ENCODE data around the gene PCDHGA10.
"Not testable (repeated sequence)": the region's sequence is repeated elsewhere in the genome, so short reads cannot be mapped to it uniquely, and the experiment has no call there.

The PCDHGA10 gene

GRCh38 chr5:141412854-141413539 is at the start of gene PCDHGA10:
PCDHGA10 (plus strand) TSS chr5:141412987; CDS start chr5:141413176, 189 bp downstream.
- DNase-seq: no peak

GRCh38 chr5:141363952-141364660 is 48.7 kb upstream of the PCDHGA10 start, which contains the start of gene PCDHGA5:
PCDHGA5 (plus strand) TSS chr5:141364162; CDS start chr5:141364331, 169 bp downstream.
- no peak for DNase-seq

DNA sequence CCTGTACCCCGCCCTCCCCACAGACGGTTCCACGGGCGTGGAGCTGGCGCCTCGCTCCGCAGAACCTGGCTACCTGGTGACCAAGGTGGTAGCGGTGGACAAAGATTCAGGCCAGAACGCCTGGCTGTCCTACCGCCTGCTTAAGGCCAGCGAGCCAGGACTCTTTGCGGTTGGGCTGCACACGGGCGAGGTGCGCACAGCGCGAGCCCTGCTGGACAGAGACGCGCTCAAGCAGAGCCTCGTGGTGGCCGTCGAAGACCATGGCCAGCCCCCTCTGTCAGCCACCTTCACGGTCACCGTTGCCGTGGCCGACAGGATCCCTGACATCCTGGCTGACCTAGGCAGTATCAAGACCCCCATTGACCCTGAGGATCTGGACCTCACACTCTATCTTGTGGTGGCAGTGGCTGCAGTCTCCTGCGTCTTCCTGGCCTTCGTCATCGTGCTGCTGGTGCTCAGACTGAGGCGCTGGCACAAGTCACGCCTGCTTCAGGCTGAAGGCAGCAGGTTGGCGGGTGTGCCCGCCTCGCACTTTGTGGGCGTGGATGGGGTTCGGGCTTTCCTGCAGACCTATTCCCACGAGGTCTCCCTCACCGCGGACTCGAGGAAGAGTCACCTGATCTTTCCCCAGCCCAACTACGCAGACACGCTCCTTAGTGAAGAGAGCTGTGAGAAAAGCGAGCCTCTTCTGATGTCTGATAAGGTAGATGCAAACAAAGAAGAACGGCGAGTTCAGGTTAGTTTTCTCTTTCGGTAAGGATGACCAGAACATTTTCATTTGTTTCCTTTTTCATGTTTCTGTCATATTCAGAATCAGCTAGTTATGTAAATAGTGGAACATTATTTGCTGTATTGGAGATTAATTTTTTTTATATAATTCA is 46.5 kb upstream of the PCDHGA10 start:
- DNase-seq: no peak

GRCh38 chr5:141369994-141370848 is 42.6 kb upstream of the PCDHGA10 start, which contains the start of gene PCDHGB3:
PCDHGB3 (plus strand) TSS chr5:141370242; CDS start chr5:141370395, 153 bp downstream.
- no peak for DNase-seq

GRCh38 chr5:141371572-141372475 is 41.0 kb upstream of the PCDHGA10 start:
- DNase-seq: no peak

- no peak for DNase-seq
These were observed 39.0 kb upstream of the PCDHGA10 start, which contains the start of gene PCDHGA6 for GRCh38 chr5:141373673-141374317. PCDHGA6 (plus strand) TSS chr5:141373891; CDS start chr5:141374084, 193 bp downstream.

GRCh38 chr5:141374627-141375026 is 38.2 kb upstream of the PCDHGA10 start:
- DNase-seq: no peak

DNA sequence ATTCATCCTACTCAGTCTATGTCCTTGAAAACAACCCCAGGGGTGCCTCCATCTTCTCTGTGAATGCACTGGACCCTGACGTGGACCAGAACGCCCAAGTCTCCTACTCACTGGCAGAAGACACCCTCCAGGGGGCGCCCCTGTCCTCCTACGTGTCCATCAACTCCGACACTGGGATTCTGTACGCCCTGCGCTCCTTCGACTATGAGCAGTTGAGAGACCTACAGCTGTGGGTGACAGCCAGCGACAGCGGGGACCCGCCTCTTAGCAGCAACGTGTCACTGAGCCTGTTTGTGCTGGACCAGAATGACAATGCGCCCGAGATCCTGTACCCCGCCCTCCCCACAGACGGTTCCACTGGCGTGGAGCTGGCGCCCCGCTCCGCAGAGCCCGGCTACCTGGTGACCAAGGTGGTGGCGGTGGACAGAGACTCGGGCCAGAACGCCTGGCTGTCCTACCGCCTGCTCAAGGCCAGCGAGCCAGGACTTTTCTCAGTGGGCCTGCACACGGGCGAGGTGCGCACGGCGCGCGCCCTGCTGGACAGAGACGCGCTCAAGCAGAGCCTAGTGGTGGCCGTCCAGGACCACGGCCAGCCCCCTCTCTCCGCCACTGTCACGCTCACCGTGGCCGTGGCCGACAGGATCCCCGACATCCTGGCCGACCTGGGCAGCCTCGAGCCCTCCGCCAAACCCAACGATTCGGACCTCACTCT is 37.2 kb upstream of the PCDHGA10 start:
- DNase-seq: not testable (repeated sequence)

GRCh38 chr5:141382469-141383294 is 30.1 kb upstream of the PCDHGA10 start, which contains the start of gene PCDHGA7:
PCDHGA7 (plus strand) TSS chr5:141382742; CDS start chr5:141382900, 158 bp downstream.
- DNase-seq: no peak

GRCh38 chr5:141383345-141383744 is 29.4 kb upstream of the PCDHGA10 start:
- no peak for DNase-seq

DNA sequence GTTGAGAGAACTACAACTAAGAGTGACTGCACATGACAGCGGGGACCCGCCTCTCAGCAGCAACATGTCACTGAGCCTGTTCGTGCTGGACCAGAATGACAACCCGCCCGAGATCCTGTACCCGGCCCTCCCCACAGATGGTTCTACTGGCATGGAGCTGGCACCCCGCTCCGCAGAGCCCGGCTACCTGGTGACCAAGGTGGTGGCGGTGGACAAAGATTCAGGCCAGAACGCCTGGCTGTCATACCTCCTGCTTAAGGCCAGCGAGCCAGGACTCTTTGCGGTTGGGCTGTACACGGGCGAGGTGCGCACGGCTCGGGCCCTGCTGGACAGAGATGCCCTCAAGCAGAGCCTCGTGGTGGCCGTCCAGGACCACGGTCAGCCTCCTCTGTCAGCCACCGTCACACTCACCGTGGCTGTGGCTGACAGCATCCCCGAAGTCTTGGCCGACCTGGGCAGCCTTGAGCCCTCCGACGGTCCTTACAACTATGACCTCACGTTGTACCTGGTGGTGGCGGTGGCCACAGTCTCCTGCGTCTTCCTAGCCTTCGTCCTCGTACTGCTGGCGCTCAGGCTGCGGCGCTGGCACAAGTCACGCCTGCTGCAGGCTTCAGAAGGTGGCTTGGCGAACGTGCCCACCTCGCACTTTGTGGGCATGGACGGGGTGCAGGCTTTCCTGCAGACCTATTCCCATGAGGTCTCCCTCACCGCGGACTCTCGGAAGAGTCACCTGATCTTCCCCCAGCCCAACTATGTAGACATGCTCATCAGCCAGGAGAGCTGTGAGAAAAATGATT is 28.1 kb upstream of the PCDHGA10 start:
- no peak for DNase-seq

DNA sequence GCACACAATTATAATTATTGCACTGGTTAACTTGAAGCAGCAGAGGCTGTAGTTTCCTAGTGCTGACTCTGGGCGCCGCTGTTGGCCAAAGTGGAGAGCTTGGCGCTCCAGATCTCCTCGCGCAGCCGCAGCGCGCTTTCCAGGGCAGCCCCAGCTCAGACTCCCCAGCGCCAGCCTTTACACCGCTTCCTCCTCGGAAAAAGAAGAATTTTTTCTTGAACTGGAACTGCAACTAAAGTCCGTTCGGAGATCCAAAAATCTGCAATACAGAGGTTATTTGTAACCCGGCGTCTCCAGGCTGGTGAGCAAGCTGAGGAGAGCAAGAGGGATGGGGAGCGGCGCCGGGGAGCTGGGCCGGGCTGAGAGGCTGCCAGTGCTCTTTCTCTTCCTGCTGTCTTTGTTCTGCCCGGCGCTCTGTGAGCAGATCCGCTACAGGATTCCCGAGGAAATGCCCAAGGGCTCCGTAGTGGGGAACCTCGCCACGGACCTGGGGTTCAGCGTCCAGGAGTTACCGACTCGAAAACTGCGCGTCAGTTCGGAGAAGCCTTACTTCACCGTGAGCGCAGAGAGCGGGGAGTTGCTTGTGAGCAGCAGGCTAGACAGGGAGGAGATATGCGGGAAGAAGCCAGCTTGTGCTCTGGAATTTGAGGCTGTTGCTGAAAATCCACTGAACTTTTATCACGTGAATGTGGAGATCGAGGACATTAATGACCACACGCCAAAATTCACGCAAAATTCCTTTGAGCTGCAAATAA is 25.1 kb upstream of the PCDHGA10 start, which contains the start of gene PCDHGB4:
TSS of gene PCDHGB4 (plus strand) at position 142 of the 755 bp plus-strand sequence. CDS start at position 329, 187 bp downstream.
- DNase-seq: not testable (repeated sequence)

DNA sequence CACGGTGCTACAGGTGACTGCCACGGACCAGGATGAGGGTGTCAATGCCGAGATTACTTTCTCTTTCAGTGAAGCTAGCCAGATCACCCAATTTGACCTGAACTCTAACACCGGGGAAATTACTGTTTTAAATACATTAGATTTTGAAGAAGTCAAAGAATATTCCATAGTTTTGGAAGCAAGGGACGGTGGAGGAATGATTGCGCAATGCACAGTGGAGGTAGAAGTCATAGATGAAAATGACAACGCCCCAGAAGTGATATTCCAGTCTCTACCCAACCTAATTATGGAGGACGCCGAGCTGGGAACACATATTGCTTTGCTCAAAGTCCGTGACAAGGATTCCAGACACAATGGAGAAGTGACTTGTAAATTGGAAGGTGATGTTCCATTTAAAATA is 24.1 kb upstream of the PCDHGA10 start:
- DNase-seq: no peak

DNA sequence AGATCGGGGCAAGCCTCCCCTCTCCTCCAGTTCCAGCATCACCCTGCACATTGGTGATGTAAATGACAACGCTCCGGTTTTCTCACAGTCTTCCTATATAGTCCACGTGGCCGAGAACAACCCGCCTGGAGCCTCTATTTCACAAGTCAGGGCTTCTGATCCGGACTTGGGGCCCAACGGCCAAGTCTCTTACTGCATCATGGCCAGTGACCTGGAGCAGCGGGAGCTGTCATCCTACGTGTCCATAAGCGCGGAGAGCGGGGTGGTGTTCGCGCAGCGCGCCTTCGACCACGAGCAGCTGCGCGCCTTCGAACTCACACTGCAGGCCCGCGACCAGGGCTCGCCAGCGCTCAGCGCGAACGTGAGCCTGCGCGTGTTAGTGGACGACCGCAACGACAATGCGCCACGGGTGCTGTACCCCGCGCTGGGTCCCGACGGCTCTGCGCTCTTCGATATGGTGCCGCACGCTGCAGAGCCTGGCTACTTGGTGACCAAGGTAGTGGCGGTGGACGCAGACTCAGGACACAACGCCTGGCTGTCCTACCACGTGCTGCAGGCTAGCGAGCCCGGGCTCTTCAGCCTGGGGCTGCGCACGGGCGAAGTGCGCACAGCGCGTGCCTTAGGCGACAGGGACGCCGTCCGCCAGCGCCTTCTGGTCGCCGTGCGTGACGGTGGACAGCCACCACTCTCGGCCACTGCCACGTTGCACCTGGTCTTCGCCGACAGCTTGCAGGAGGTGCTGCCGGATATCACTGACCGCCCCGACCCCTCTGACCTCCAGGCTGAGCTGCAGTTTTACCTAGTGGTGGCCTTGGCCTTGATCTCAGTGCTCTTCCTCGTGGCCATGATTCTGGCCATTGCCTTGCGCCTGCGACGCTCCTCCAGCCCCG is 23.4 kb upstream of the PCDHGA10 start:
- no peak for DNase-seq

DNA sequence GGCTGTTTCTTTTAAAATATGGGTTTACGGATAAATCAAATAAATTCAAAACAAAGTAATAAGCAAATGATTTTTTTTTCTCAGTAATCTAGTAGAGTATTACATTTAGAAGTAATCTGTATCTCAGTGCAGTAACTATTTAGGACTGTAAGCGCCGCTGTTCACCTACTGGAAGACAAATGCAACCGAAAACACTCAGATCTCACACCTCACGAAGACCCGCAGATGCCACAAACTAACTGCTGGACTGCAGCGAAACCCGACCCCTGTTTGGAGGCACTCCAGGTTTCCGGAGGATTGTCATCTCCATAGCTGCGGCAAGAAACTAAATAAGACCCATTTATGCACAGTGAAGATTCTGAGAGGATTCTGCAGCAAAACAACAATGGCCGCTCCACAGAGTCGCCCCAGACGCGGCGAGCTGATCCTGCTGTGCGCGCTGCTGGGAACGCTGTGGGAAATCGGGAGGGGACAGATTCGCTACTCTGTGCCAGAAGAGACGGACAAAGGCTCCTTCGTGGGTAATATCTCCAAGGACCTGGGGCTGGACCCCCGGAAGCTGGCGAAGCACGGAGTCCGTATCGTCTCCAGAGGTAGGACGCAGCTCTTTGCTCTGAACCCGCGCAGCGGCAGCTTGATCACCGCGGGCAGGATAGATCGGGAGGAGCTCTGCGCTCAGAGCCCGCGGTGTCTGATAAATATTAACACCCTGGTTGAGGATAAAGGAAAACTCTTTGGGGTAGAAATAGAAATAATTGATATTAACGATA is 20.2 kb upstream of the PCDHGA10 start, which contains the start of gene PCDHGA8:
TSS of gene PCDHGA8 (plus strand) at position 205 of the 770 bp plus-strand sequence. CDS start at position 386, 181 bp downstream.
- no peak for DNase-seq
